ENCODE measurements around the gene PRKCA. TPM values are rescaled to one million over a fixed set of nuclear protein-coding genes. Genes with fewer than 3 reads are reported as not detected.

Gene PRKCA
- total and polyA plus RNA-seq, 2 of the 13 experiments (the other 11 are each of a cell fraction or from before 2014, with no cell fraction given) = 18.5 to 21.5 TPM

DNA sequence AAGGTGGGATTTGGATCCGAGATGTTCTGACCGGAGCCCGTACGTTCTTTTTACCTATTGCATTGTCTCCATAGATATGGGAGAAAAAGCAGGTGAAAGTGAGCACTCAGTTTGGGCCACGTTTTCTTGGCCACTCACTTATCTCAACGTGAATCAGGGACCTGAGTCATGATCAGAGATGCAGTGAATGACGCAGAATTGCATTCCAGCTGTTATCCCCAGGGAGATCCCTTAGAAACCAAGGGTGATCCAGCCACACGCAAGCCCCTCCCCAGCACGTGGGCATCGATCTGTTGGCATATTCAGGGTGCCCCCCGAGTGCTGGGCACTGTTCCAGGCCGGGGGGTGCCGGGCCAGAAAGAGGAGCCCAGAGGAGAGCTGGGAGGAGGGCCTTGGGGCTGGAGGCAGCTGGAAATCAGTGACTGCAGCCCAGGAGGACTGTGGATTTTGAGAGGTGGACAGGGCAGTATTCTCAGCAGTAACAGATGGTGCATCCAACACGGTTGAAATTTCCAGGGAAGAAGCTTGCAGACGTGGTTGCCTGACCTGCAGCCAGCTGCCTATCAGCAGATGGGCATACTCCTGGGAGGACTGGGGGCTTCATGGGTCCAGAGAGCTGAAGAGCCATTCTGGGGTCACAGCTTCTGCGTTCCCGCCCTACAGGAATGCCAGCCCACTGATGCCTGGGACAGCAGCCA, 445.3 kb downstream of the PRKCA start:
- H3K27me3 ChIP-seq (ENCODE audit: control insufficient read depth in 1 of 2, insufficient read depth in 2 of 2, low read length in 2 of 2) = no peaks in the 10 kb centered on the region
- no peak for ATAC-seq
- no peaks in the 10 kb centered on the region for H4K20me1 ChIP-seq (ENCODE audit: insufficient read depth, low read length)
- in situ Hi-C loops (cut with HindIII; ENCODE audit: extremely low pct_ligation_motif_present, low pct_unique_long_range_greater_than_20kb) (no loop called here), intact Hi-C loops (cut with micrococcal nuclease; ENCODE audit: unreplicated experiment) (no loop called here)
- no peaks in the 10 kb centered on the region for H3K9me3 ChIP-seq (ENCODE audit: low read length)
- CTCF ChIA-PET (ENCODE audit: low intra/inter-chr PET ratio, low total read pairs) = no interaction called here
- H3K27ac ChIP-seq (ENCODE audit: extremely low read length, insufficient read depth, low read length) = no peak overlapping the region
- 93% methylated on average over 17 of the region's 17 CpGs for WGBS (ENCODE audit: low lambda C conversion rate)
- no peak overlapping the region for H2AFZ ChIP-seq (ENCODE audit: low read length)
- H3K4me2 ChIP-seq (ENCODE audit: low read depth, low read length) = no peak overlapping the region
- no TSS peak for BruUV-seq (replicated peaks)
- no peak overlapping the region for H3K4me3 ChIP-seq (replicated peaks in 1 of 3; ENCODE audit: insufficient read depth in 1 of 3, low read depth in 2 of 3, low read length in 3 of 3)
- POLR2A ChIA-PET = no interaction called here
- no peak for DNase-seq (ENCODE audit: low spot score)
- H3K79me2 ChIP-seq (ENCODE audit: insufficient read depth, low read length) = no peaks in the 10 kb centered on the region
- no peak for TF ChIP-seq TBX3 (IDR thresholded peaks at IDR 0.05; ENCODE audit: borderline replicate concordance)
- no peak for TF ChIP-seq NCOA5 (CRISPR knock-in tag; IDR thresholded peaks at IDR 0.05)
- no peaks in the 10 kb centered on the region for H3K4me1 ChIP-seq (ENCODE audit: insufficient read depth, low read length)
- H3K9ac ChIP-seq (ENCODE audit: insufficient read depth, low read depth, low read length) = no peak overlapping the region
- H3K36me3 ChIP-seq (replicated peaks in 1 of 2; ENCODE audit: control insufficient read depth in 1 of 2, insufficient read depth in 2 of 2, low read length in 2 of 2) = peaks cover 13 to 29% of the 10 kb centered on the region in 2 experiments; a peak in 4 of 5 replicates
- FAIRE-seq = no peak

DNA sequence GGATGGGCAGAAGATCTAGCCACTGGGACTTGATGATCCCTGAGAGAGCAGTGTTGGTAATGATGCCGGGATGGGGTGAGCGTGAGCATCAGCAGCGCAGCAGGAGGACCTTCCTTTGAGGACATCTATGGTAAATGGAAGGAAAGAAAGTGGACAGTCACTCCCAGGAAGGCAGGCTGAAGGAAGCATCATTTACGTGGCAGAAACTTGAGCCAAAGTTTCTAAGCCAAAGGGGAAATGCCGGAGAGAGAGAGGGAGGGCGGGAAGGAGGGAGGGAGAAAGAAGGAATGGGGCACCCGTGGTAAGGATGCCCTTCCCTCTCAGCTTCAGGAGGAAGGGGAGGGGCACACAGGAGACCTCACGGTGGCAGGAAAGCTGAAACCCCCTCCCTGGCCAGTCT, 446.2 kb downstream of the PRKCA start:
- DNase-seq (ENCODE audit: low spot score) = no peak
- in situ Hi-C loops (cut with HindIII; ENCODE audit: extremely low pct_ligation_motif_present, low pct_unique_long_range_greater_than_20kb) (no loop called here), intact Hi-C loops (cut with micrococcal nuclease; ENCODE audit: unreplicated experiment) (no loop called here)
- CTCF ChIA-PET (ENCODE audit: low intra/inter-chr PET ratio, low total read pairs) = no interaction called here
- Histone ChIP-seq H3K79me2 (ENCODE audit: insufficient read depth, low read length) (no peaks in the 10 kb centered on the region), H3K9ac (ENCODE audit: insufficient read depth, low read depth, low read length) (no peak overlapping the region), H4K20me1 (ENCODE audit: insufficient read depth, low read length) (no peaks in the 10 kb centered on the region), H3K4me3 (replicated peaks in 1 of 3; ENCODE audit: insufficient read depth in 1 of 3, low read depth in 2 of 3, low read length in 3 of 3) (no peak overlapping the region), H3K27ac (ENCODE audit: extremely low read length, insufficient read depth, low read length) (no peak overlapping the region), H3K4me1 (ENCODE audit: insufficient read depth, low read length) (no peaks in the 10 kb centered on the region), H3K9me3 (ENCODE audit: low read length) (no peaks in the 10 kb centered on the region), H2AFZ (ENCODE audit: low read length) (no peak overlapping the region), H3K36me3 (replicated peaks in 1 of 2; ENCODE audit: control insufficient read depth in 1 of 2, insufficient read depth in 2 of 2, low read length in 2 of 2) (peaks cover 12 to 26% of the 10 kb centered on the region in 2 experiments; a peak in 3 of 5 replicates), H3K4me2 (ENCODE audit: low read depth, low read length) (no peak overlapping the region), H3K27me3 (ENCODE audit: control insufficient read depth in 1 of 2, insufficient read depth in 2 of 2, low read length in 2 of 2) (no peaks in the 10 kb centered on the region)
- 95% methylated on average over 8 of the region's 8 CpGs for WGBS (ENCODE audit: low lambda C conversion rate)
- no TSS peak for BruUV-seq (replicated peaks)
- TF ChIP-seq ATF2 (CRISPR knock-in tag; IDR thresholded peaks at IDR 0.05) (no peak), JUND (CRISPR knock-in tag; IDR thresholded peaks at IDR 0.05) (no peak), KMT2A (CRISPR knock-in tag; IDR thresholded peaks at IDR 0.05) (no peak), GPN1 (CRISPR knock-in tag; IDR thresholded peaks at IDR 0.05; ENCODE audit: borderline replicate concordance) (no peak), ZFP90 (CRISPR knock-in tag; IDR thresholded peaks at IDR 0.05; ENCODE audit: borderline replicate concordance) (no peak), SP140L (CRISPR knock-in tag; IDR thresholded peaks at IDR 0.05; ENCODE audit: borderline replicate concordance) (no peak), TGIF2 (CRISPR knock-in tag; IDR thresholded peaks at IDR 0.05) (no peak), SIN3B (IDR thresholded peaks at IDR 0.05; ENCODE audit: low read length) (no peak), ZNF263 (CRISPR knock-in tag; IDR thresholded peaks at IDR 0.05) (no peak), ZBTB20 (CRISPR knock-in tag; IDR thresholded peaks at IDR 0.05; ENCODE audit: borderline replicate concordance, low read depth) (no peak), ARNT (IDR thresholded peaks at IDR 0.05) (no peak), ZNF468 (CRISPR knock-in tag; IDR thresholded peaks at IDR 0.05) (no peak), FLYWCH1 (CRISPR knock-in tag; IDR thresholded peaks at IDR 0.05) (no peak)
- POLR2A ChIA-PET = no interaction called here
- no peak for FAIRE-seq
- ATAC-seq = no peak

Data from HepG2 (cell line).